Sigmoid colon (tissue), 4 donors: ENCODE results near the gene TSPOAP1.

Experiments
- CTCF ChIP-seq, 4 experiments: fragments of 450-650 bp in 3 of 4; fragments of 200-600 bp in 1 of 4; IDR thresholded peaks; one replicate each; pipeline ENCODE4 v1.5.1; 2016 to 2019; ENCODE audit warnings: antibody characterized with exemption in 4 of 4, mild to moderate bottlenecking in 3 of 4, moderate library complexity in 2 of 4
- EP300 ChIP-seq, 4 donors: sonication (generic); formaldehyde crosslinking; IDR thresholded peaks; one replicate each; pipeline ENCODE4 v1.6.1; 2017; ENCODE audit warnings: antibody characterized with exemption in 4 of 4
- POLR2AphosphoS5 ChIP-seq, 4 donors: sonication (generic); formaldehyde crosslinking; IDR thresholded peaks; one replicate each; pipeline ENCODE4 v1.6.1; 2017; ENCODE audit warnings: antibody characterized with exemption in 4 of 4

GRCh38 chr17:58262149-58262548 lies 66.4 kb downstream of the TSPOAP1 start:
- TF ChIP-seq POLR2AphosphoS5 (IDR thresholded peaks at IDR 0.05), result no peak
- TF ChIP-seq CTCF (IDR thresholded peaks at IDR 0.05), result no peak
- no peak for TF ChIP-seq EP300 (IDR thresholded peaks at IDR 0.05)
